T-cell (primary cell): ENCODE measurements around the gene ZNF324. TPM values are rescaled to one million over a fixed set of nuclear protein-coding genes. Genes with fewer than 3 reads are reported as not detected.
"Not testable (repeated sequence)": the region's sequence is repeated elsewhere in the genome, so short reads cannot be mapped to it uniquely, and the experiment has no call there.

Source experiments
- ATAC-seq, 4 experiments: fragments of 200-7000 bp in 3 of 4; fragments of 150-1000 bp in 1 of 4; cut with Tn5 transposase; replicated peaks in 1 of 4; 1 replicate in 3 of 4; 2 replicates in 1 of 4; pipeline ENCODE4 v1.10.0; 2021; ENCODE audit warnings: moderate library complexity in 3 of 4, mild to moderate bottlenecking in 2 of 4, moderate number of reproducible peaks in 1 of 4
- CTCF ChIA-PET, 2 donors: fragments of 300-600 bp; sonication (Branson Sonifier 250); formaldehyde crosslinking; loops; one replicate each; lab custom pipeline; 2022; ENCODE audit warnings: antibody characterized with exemption in 2 of 2; lab: Charles Lee
- POLR2A ChIA-PET, 2 donors: fragments of 300-600 bp; sonication (Branson Sonifier 250); formaldehyde crosslinking; loops; one replicate each; lab custom pipeline; 2022; ENCODE audit warnings: antibody characterized with exemption in 2 of 2; lab: Charles Lee
- DNase-seq, 35 experiments: peaks; one replicate each; pipeline versions ENCODE4 v3.0.0 to v3.0.0-alpha.2; 2013 to 2023
- H3K27ac ChIP-seq: one replicate; pipeline ENCODE4 v1.5.1; 2013; ENCODE audit warnings: low read length
- H3K27me3 ChIP-seq, 2 experiments: replicated peaks in 1 of 2; 1 replicate in 1 of 2; 2 replicates in 1 of 2; pipeline versions ENCODE4 v1.6.1 to v1.7.0; 2013; ENCODE audit warnings: low read length in 1 of 2, mixed read lengths in 1 of 2; ENCODE audit not compliant: control insufficient read depth in 2 of 2, insufficient read depth in 2 of 2; ENCODE audit errors: extremely low read depth in 1 of 2
- H3K36me3 ChIP-seq, 2 donors: 1 replicate in 1 of 2; 2 replicates in 1 of 2; pipeline versions ENCODE4 v1.6.1 to v1.7.0; 2013; ENCODE audit warnings: low read length in 1 of 2; ENCODE audit not compliant: control insufficient read depth in 2 of 2, insufficient read depth in 1 of 2; ENCODE audit errors: extremely low read depth in 1 of 2
- H3K4me1 ChIP-seq, 2 experiments: 1 replicate in 1 of 2; 2 replicates in 1 of 2; pipeline versions ENCODE4 v1.6.1 to v1.7.0; 2013; ENCODE audit warnings: low read length in 2 of 2, mixed read lengths in 1 of 2; ENCODE audit not compliant: insufficient read depth in 2 of 2, control insufficient read depth in 1 of 2; ENCODE audit errors: extremely low read depth in 1 of 2
- H3K4me3 ChIP-seq, 2 donors: 1 replicate in 1 of 2; 2 replicates in 1 of 2; pipeline versions ENCODE4 v1.5.1 to v1.7.0; 2013; ENCODE audit warnings: mild to moderate bottlenecking in 2 of 2, low read length in 1 of 2, moderate library complexity in 1 of 2; ENCODE audit not compliant: control insufficient read depth in 1 of 2; ENCODE audit errors: extremely low read depth in 1 of 2
- H3K9me3 ChIP-seq: 2 replicates; pipeline ENCODE4 v1.7.0; 2013
- H3K27ac Mint-ChIP-seq, 2 donors: one replicate each; pipeline ENCODE4 v1.8.0; 2020 to 2021; ENCODE audit warnings: mild to moderate bottlenecking in 2 of 2, mixed read lengths in 2 of 2
- H3K27me3 Mint-ChIP-seq, 2 donors: one replicate each; pipeline ENCODE4 v1.8.0; 2021 to 2022; ENCODE audit warnings: mixed read lengths in 2 of 2
- H3K36me3 Mint-ChIP-seq: one replicate; pipeline ENCODE4 v1.8.0; 2021; ENCODE audit warnings: mixed read lengths
- H3K4me1 Mint-ChIP-seq, 3 donors: one replicate each; pipeline ENCODE4 v1.8.0; 2020 to 2022; ENCODE audit warnings: mixed read lengths in 3 of 3, mild to moderate bottlenecking in 1 of 3
- H3K4me3 Mint-ChIP-seq, 3 donors: one replicate each; pipeline ENCODE4 v1.8.0; 2020 to 2022; ENCODE audit warnings: mild to moderate bottlenecking in 3 of 3, mixed read lengths in 3 of 3, moderate library complexity in 3 of 3
- H3K9me3 Mint-ChIP-seq, 3 donors: one replicate each; pipeline ENCODE4 v1.8.0; 2020 to 2022; ENCODE audit warnings: mixed read lengths in 3 of 3
- WGBS: methylation state at CpG from one replicate; pipeline ENCODE4 v1.1.5; 2013; ENCODE audit warnings: missing lambda C conversion rate; ENCODE audit not compliant: insufficient coverage; 5-methylcytosine and 5-hydroxymethylcytosine counted together
- total RNA-seq, 35 experiments: library from RNA in 6 of 35; stranded (reverse) in 6 of 35; fragments of 120-200 nt in 1 of 35; gene quantifications; one replicate each; pipeline versions ENCODE4 v1.2.1 to v1.2.4 and lab custom pipeline; 2013 to 2026

Gene ZNF324
- total RNA-seq, 5 donors from 2014 or later (not counting 1 experiment from before 2014, with no cell fraction given), result 17.9 to 33.2 (median 28.2) TPM

DNA sequence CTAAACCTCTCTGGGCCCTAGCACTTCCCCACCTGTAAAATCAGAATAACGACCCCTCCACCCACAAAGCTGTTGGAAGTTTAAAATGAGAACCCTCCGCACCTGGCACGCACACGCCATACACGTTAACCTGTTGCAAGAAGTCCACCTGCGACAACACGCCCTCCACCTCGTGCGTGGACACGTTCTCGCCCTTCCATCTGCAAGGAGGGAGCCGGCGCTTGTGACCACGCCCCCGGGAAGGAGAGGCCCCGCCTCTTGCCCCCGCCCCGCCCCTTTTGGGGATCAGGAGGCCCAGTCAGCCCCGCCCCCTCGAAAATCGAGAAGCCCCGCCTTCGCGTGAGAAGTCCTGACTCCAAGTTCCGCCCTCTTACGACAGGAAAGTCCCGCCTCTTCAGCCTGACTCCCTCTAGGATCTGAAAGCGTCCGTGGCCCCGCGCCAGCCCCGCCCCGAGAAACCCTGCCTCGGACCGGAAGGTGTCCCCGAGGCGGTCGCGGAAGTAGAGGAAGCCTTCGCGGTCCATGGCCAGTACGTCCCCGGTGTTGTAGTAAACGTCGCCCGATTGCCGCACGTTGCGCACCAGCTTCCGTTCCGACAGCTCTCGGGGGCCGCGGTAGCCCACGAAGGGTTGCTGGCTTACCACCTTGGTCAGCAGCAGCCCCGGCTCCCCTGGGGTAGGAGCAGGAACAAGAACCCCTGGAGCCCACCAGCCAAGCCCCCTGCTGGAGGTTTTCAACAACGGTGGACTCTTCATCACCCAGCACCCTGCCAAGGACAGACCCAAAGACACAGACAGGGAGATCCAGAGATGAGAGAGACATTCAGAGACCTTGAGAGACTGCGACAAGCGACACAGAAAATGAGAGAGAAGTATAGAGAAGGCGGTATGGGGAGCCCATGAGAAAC lies 32.4 kb downstream of the ZNF324 start:
- Histone ChIP-seq H3K9me3 (no peaks in the 10 kb centered on the region), H3K27ac (peak overlapping the region; percentile 82), H3K36me3 (no peaks in the 10 kb centered on the region), H3K4me3 (peak overlapping the region; percentile 59 to 68), H3K4me1 (peaks cover 5 to 28% of the 10 kb centered on the region in 2 experiments), H3K27me3 (peaks cover 0 to 3% of the 10 kb centered on the region in 2 experiments)
- CTCF ChIA-PET, result interaction anchor here in 1 of 2 donors (0.7 to 1.2 kb wide), 2 partner anchors 20 kb away, joined by 4 read pairs; partner anchors contain the start of gene ZBTB45
- Mint-ChIP-seq H3K9me3 (peaks cover 2 to 11% (median 10%) of the 10 kb centered on the region in 3 donors), H3K4me3 (peak overlapping the region; percentile 86 to 93 (median 90)), H3K27me3 (no peaks in the 10 kb centered on the region), H3K36me3 (no peaks in the 10 kb centered on the region), H3K27ac (peak overlapping the region; percentile 93 to 97), H3K4me1 (peaks cover 16 to 26% (median 22%) of the 10 kb centered on the region in 3 donors)
- ATAC-seq, result peak; percentile 86 to 91 (median 90)
- DNase-seq, result peak; percentile 69 to 96 (median 83)
- whole genome bisulfite sequencing, result 3% methylated on average over 53 of the region's 60 CpGs
- POLR2A ChIA-PET, result no interaction called here

DNA sequence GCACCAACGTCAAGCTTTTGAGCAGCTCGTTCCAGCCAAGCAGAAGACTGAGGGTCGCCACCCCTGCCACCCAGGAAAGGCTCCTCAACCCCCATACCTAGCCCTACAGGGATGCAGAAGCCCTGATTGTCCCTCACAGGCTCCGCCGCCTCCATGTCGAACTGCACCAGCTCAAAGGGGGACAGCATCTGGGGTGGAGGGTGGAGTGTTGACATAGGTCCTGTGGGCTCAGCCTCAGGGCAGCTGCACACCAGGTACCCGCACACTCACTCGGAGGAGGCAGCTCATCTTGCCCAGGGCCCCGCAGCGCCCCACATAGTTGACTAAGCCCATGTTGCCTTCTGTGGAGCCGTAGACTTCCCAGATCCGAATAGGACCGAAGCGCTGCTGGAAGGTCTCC lies 33.4 kb downstream of the ZNF324 start:
- ATAC-seq, result no peak
- Histone ChIP-seq H3K4me1 (peaks cover 5 to 28% of the 10 kb centered on the region in 2 experiments), H3K36me3 (no peaks in the 10 kb centered on the region), H3K27ac (no peak overlapping the region), H3K27me3 (peaks cover 0 to 3% of the 10 kb centered on the region in 2 experiments), H3K4me3 (no peak overlapping the region), H3K9me3 (no peaks in the 10 kb centered on the region)
- Mint-ChIP-seq H3K27me3 (no peaks in the 10 kb centered on the region), H3K36me3 (no peaks in the 10 kb centered on the region), H3K4me1 (peaks cover 16 to 26% (median 22%) of the 10 kb centered on the region in 3 donors), H3K4me3 (peak overlapping the region; percentile 21 to 86 (median 50)), H3K27ac (no peak overlapping the region), H3K9me3 (peaks cover 2 to 11% (median 10%) of the 10 kb centered on the region in 3 donors)
- ChIA-PET POLR2A (no interaction called here), CTCF (interaction anchor here in 1 of 2 donors (1.2 kb wide), 1 partner anchor 19 kb away, joined by 4 read pairs; the partner anchor contains the start of gene ZBTB45)
- DNase-seq, result no peak
- 100% methylated on average over 7 of the region's 14 CpGs for WGBS

DNA sequence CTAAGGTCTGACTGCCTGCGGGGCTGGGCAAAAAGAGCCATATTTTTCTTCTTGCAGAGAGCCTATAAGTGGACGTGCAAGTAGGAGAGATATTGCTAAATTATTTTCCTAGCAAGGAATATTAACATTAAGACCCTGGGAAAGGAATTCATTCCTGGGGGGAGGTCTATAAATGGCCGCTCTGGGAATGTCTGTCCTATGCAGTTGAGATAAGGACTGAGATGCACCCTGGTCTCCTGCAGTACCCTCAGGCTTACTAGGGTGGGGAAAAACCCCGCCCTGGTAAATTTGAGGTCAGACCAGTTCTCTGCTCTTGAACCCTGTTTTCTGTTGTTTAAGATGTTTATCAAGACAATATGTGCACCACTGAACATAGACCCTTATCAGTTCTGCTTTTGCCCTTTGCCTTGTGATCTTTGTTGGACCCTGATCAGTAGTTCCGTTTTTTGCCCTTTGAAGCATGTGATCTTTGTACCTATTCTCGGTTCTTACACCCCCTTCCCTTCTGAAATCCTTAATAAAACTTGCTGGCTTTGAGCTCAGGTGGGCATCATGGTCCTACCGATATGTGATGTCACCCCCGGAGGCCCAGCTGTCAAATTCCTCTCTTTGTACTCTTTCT lies 40.8 kb downstream of the ZNF324 start:
- H3K27ac ChIP-seq, DNase-seq, H3K4me3 ChIP-seq, H3K4me3 Mint-ChIP-seq, H3K4me1 ChIP-seq, H3K27me3 Mint-ChIP-seq, POLR2A ChIA-PET, H3K36me3 ChIP-seq, H3K9me3 ChIP-seq, H3K27me3 ChIP-seq, H3K36me3 Mint-ChIP-seq, ATAC-seq, H3K27ac Mint-ChIP-seq, H3K4me1 Mint-ChIP-seq: not testable (repeated sequence)
- CTCF ChIA-PET, result interaction anchor here in 1 of 2 donors (0.6 kb wide), 1 partner anchor 46 kb away, joined by 4 read pairs; no protein-coding TSS in a partner anchor
- 87% methylated on average over 3 of the region's 8 CpGs for WGBS
- peaks cover 0 to 13% (median 3%) of the 10 kb centered on the region in 3 donors for H3K9me3 Mint-ChIP-seq

DNA sequence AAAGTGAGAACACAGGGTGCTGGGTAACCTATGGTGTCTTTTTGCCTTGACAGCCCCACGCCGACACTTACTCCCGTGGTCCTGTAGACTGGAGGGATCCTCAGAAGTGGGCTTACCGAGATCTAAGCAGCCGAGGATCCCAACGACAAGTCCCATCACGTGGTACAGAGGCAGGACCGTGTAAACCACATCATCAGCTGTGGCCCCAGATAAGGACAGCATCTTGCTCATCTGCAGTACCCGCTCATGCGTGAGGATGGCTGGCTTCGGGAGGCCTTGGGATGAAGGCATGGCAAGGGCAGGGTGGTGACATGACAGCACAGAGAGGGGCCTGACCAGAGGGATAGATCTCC lies 42.8 kb downstream of the ZNF324 start:
- H3K36me3 Mint-ChIP-seq, result peaks cover 5% of the 10 kb centered on the region

DNA sequence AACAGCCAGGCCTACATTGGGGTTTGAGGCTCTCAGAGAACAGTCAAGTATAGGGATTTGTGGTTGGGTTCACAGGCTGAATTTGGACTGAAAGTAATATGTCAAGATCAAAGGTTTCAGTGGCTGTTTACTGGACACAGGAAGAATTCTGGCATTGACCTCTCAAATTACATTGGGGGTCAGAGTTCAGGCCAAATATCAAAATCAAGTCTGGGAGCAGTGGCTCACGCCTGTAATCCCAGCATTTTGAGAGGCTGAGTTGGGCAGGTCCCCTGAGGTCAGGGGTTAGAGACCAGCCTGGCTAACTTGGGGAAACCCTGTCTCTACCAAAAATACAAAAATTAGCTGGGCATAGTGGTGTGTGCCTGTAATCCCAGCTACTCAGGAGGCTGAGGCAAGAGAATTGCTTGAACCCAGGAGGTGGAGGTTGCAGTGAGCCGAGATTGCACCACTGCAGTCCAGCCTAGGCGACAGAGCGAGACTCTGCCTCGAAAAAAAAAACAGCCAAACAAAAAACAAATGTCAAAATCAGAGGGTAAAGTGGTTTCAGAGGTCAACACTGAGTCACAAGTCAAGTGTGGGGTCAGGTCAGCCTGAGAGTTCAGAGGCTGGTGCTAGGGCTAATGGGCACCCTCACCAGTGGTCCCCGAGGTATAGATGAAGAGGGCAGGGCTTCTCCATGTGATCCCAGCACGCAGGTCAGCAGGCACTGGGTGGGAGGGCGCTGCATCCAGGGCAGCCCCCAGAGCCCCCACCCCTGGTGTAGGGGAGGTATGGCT lies 43.4 kb downstream of the ZNF324 start:
- peaks cover 10 to 14% (median 11%) of the 10 kb centered on the region in 3 donors for H3K4me1 Mint-ChIP-seq
- ChIA-PET CTCF (no interaction called here), POLR2A (no interaction called here)
- DNase-seq (no peak), ATAC-seq (no peak)
- Histone ChIP-seq H3K27ac (no peak overlapping the region), H3K4me3 (no peak overlapping the region), H3K9me3 (no peaks in the 10 kb centered on the region), H3K36me3 (no peaks in the 10 kb centered on the region), H3K4me1 (peaks cover 6 to 18% of the 10 kb centered on the region in 2 experiments), H3K27me3 (no peaks in the 10 kb centered on the region)
- H3K27ac Mint-ChIP-seq, result no peak overlapping the region
- 100% methylated on average over 1 of the region's 8 CpGs for WGBS
- H3K36me3 Mint-ChIP-seq, result peaks cover 5% of the 10 kb centered on the region
- peaks cover 0 to 13% (median 3%) of the 10 kb centered on the region in 3 donors for H3K9me3 Mint-ChIP-seq
- no peak overlapping the region for H3K4me3 Mint-ChIP-seq
- H3K27me3 Mint-ChIP-seq, result no peaks in the 10 kb centered on the region

More for the DNA sequence above, 42.8 kb downstream of the ZNF324 start:
- Mint-ChIP-seq H3K9me3 (peaks cover 0 to 13% (median 3%) of the 10 kb centered on the region in 3 donors), H3K27ac (no peak overlapping the region), H3K4me1 (peaks cover 7 to 11% (median 9%) of the 10 kb centered on the region in 3 donors), H3K4me3 (no peak overlapping the region), H3K27me3 (no peaks in the 10 kb centered on the region)
- ATAC-seq, result no peak
- DNase-seq, result no peak
- H3K27me3 ChIP-seq, result no peaks in the 10 kb centered on the region
- H3K4me1 ChIP-seq, result peaks cover 6 to 15% of the 10 kb centered on the region in 2 experiments
- POLR2A ChIA-PET, result no interaction called here
- no peak overlapping the region for H3K4me3 ChIP-seq
- 92% methylated on average over 11 of the region's 11 CpGs for WGBS
- CTCF ChIA-PET, result no interaction called here
- H3K27ac ChIP-seq, result no peak overlapping the region
- no peaks in the 10 kb centered on the region for H3K36me3 ChIP-seq
- H3K9me3 ChIP-seq, result no peaks in the 10 kb centered on the region
